Duodenal mucosa (tissue), 2 donors: ENCODE measurements around the gene EPB41L4A.

ENCODE experiments used
- H3K27ac ChIP-seq: one replicate; pipeline ENCODE4 v1.7.0; 2013; ENCODE audit warnings: low read depth, low read length
- H3K27me3 ChIP-seq, 2 donors: one replicate each; pipeline ENCODE4 v1.7.0; 2013; ENCODE audit warnings: low read length in 2 of 2, control low read depth in 1 of 2; ENCODE audit not compliant: insufficient read depth in 2 of 2, control insufficient read depth in 1 of 2
- H3K36me3 ChIP-seq, 2 donors: one replicate each; pipeline ENCODE4 v1.7.0; 2013; ENCODE audit warnings: low read length in 2 of 2, control low read depth in 1 of 2; ENCODE audit not compliant: insufficient read depth in 2 of 2, control insufficient read depth in 1 of 2
- H3K4me1 ChIP-seq, 2 donors: one replicate each; pipeline ENCODE4 v1.7.0; 2013; ENCODE audit warnings: low read length in 2 of 2, control low read depth in 1 of 2; ENCODE audit not compliant: insufficient read depth in 2 of 2, control insufficient read depth in 1 of 2
- H3K4me3 ChIP-seq, 2 donors: one replicate each; pipeline ENCODE4 v1.7.0; 2013; ENCODE audit warnings: low read length in 2 of 2, low read depth in 1 of 2
- H3K9ac ChIP-seq, 2 donors: one replicate each; pipeline ENCODE4 v1.7.0; 2013; ENCODE audit warnings: low read length in 2 of 2, low read depth in 1 of 2
- H3K9me3 ChIP-seq, 2 donors: one replicate each; pipeline ENCODE4 v1.7.0; 2013; ENCODE audit warnings: low read length in 2 of 2, control low read depth in 1 of 2; ENCODE audit not compliant: control insufficient read depth in 1 of 2

The EPB41L4A gene

GRCh38 chr5:112264666-112265065, 154.4 kb downstream of the EPB41L4A start:
- peaks cover 0 to 7% of the 10 kb centered on the region in 2 donors for H3K4me1 ChIP-seq

GRCh38 chr5:112264151-112264550, 154.9 kb downstream of the EPB41L4A start:
- Histone ChIP-seq H3K27ac (no peak overlapping the region), H3K9ac (no peak overlapping the region), H3K27me3 (no peaks in the 10 kb centered on the region), H3K36me3 (no peaks in the 10 kb centered on the region), H3K4me3 (no peak overlapping the region), H3K4me1 (peaks cover 0 to 7% of the 10 kb centered on the region in 2 donors), H3K9me3 (no peaks in the 10 kb centered on the region)

More at GRCh38 chr5:112264666-112265065, 154.4 kb downstream of the EPB41L4A start:
- no peaks in the 10 kb centered on the region for H3K36me3 ChIP-seq
- no peak overlapping the region for H3K9ac ChIP-seq
- H3K27me3 ChIP-seq = no peaks in the 10 kb centered on the region
- no peaks in the 10 kb centered on the region for H3K9me3 ChIP-seq
- H3K4me3 ChIP-seq = no peak overlapping the region
- no peak overlapping the region for H3K27ac ChIP-seq

- H3K36me3 ChIP-seq = no peaks in the 10 kb centered on the region
- H3K27ac ChIP-seq = no peak overlapping the region
- H3K9me3 ChIP-seq = no peaks in the 10 kb centered on the region
- H3K4me3 ChIP-seq = no peak overlapping the region
- peaks cover 0 to 7% of the 10 kb centered on the region in 2 donors for H3K4me1 ChIP-seq
- H3K27me3 ChIP-seq = no peaks in the 10 kb centered on the region
- H3K9ac ChIP-seq = no peak overlapping the region
Measured at GRCh38 chr5:112263469-112263868, 155.6 kb downstream of the EPB41L4A start.

DNA sequence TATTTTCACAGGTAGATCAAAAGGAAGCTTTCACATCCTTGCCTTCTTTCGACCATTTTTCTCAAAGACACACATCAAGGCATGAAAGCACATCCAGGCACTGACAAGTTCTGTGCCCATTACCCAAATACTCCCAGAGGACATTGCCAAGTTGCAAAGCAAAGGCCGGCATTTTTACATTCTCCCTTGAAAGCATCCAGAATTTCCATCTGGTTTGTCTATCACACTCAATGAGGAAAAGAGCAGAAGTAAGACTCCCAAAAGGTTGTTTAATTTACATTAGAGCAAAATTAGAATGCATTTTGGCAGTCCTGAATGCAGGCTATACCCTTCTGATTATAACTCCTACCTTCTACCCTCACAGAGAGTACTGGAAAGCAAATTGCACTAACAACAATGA, 160.5 kb downstream of the EPB41L4A start:
- H3K4me3 ChIP-seq = no peak overlapping the region
- no peaks in the 10 kb centered on the region for H3K36me3 ChIP-seq
- no peaks in the 10 kb centered on the region for H3K9me3 ChIP-seq
- H3K9ac ChIP-seq = no peak overlapping the region
- H3K27ac ChIP-seq = no peak overlapping the region
- H3K4me1 ChIP-seq = peaks cover 0 to 11% of the 10 kb centered on the region in 2 donors
- H3K27me3 ChIP-seq = no peaks in the 10 kb centered on the region

DNA sequence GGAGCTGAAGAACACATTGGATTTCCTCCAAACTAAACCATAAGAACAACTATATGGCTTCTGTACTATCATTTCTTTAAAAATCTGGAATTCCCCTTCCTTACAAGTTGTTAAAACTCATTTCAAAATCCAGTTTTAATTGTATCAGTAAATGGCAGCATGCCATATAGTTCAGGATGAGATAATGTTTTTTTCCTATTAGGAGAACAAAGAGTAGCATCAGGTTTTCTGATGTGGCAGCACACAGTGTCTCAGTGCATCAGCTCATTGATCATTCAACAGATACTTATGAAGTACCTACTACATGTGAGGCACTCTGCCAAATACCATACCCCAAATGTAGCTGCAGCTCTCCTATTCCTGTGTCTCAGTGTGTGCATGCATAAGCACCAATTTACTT, 161.1 kb downstream of the EPB41L4A start:
- H3K4me1 ChIP-seq = peaks cover 0 to 11% of the 10 kb centered on the region in 2 donors
- H3K9me3 ChIP-seq = no peaks in the 10 kb centered on the region
- H3K27me3 ChIP-seq = no peaks in the 10 kb centered on the region
- no peak overlapping the region for H3K27ac ChIP-seq
- H3K9ac ChIP-seq = no peak overlapping the region
- no peak overlapping the region for H3K4me3 ChIP-seq
- no peaks in the 10 kb centered on the region for H3K36me3 ChIP-seq

- H3K4me3 ChIP-seq = no peak overlapping the region
- H3K27me3 ChIP-seq = no peaks in the 10 kb centered on the region
- no peak overlapping the region for H3K9ac ChIP-seq
- no peaks in the 10 kb centered on the region for H3K36me3 ChIP-seq
- H3K27ac ChIP-seq = no peak overlapping the region
- no peaks in the 10 kb centered on the region for H3K9me3 ChIP-seq
- peaks cover 0 to 11% of the 10 kb centered on the region in 2 donors for H3K4me1 ChIP-seq
Measured at GRCh38 chr5:112257005-112257404, 162.1 kb downstream of the EPB41L4A start.

DNA sequence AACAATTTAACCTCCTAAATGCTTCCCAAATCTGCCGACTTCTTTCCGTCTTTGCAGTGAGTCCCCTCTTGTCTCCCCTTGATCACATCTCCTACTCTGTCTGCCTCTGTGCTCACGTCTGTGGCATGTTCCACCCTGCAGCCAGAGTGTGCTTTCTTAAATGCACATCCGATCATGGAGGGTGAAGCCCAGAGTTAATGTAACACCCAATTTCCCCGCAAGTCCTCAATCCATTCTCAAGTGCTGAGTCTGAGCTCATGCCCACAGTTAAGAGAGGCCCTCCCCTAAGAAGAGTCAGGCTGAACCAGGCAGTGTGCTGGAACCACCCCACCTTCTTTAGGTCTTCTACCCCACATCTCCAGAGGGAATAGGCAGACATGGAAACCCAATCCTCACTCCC, 164.8 kb downstream of the EPB41L4A start:
- Histone ChIP-seq H3K9ac (no peak overlapping the region), H3K4me1 (peaks cover 0 to 4% of the 10 kb centered on the region in 2 donors), H3K4me3 (no peak overlapping the region), H3K9me3 (no peaks in the 10 kb centered on the region), H3K27me3 (peaks cover 0 to 3% of the 10 kb centered on the region in 2 donors), H3K27ac (no peak overlapping the region), H3K36me3 (no peaks in the 10 kb centered on the region)

- Histone ChIP-seq H3K27ac (no peak overlapping the region), H3K4me3 (no peak overlapping the region), H3K27me3 (peaks cover 0 to 3% of the 10 kb centered on the region in 2 donors), H3K9ac (no peak overlapping the region), H3K9me3 (no peaks in the 10 kb centered on the region), H3K36me3 (no peaks in the 10 kb centered on the region), H3K4me1 (peaks cover 0 to 4% of the 10 kb centered on the region in 2 donors)
Measured at GRCh38 chr5:112253478-112254250, 165.4 kb downstream of the EPB41L4A start.

- H3K9ac ChIP-seq = no peak overlapping the region
- H3K4me3 ChIP-seq = no peak overlapping the region
- no peaks in the 10 kb centered on the region for H3K9me3 ChIP-seq
- H3K36me3 ChIP-seq = no peaks in the 10 kb centered on the region
- H3K27me3 ChIP-seq = peaks cover 0 to 3% of the 10 kb centered on the region in 2 donors
- no peaks in the 10 kb centered on the region for H3K4me1 ChIP-seq
- H3K27ac ChIP-seq = no peak overlapping the region
Measured at GRCh38 chr5:112250551-112250950, 168.5 kb downstream of the EPB41L4A start.

GRCh38 chr5:112248623-112249022, 170.5 kb downstream of the EPB41L4A start:
- peaks cover 0 to 3% of the 10 kb centered on the region in 2 donors for H3K27me3 ChIP-seq
- no peaks in the 10 kb centered on the region for H3K9me3 ChIP-seq
- H3K36me3 ChIP-seq = no peaks in the 10 kb centered on the region
- no peak overlapping the region for H3K27ac ChIP-seq
- no peaks in the 10 kb centered on the region for H3K4me1 ChIP-seq
- no peak overlapping the region for H3K4me3 ChIP-seq
- H3K9ac ChIP-seq = no peak overlapping the region
